T1000 (cell line): ENCODE results near the gene DNAI4.

Experiments
- DNase-seq: peaks from one replicate; lab custom pipeline; 2025; ENCODE audit warnings: mixed read lengths; lab: John Stamatoyannopoulos, UW

Gene DNAI4

DNA sequence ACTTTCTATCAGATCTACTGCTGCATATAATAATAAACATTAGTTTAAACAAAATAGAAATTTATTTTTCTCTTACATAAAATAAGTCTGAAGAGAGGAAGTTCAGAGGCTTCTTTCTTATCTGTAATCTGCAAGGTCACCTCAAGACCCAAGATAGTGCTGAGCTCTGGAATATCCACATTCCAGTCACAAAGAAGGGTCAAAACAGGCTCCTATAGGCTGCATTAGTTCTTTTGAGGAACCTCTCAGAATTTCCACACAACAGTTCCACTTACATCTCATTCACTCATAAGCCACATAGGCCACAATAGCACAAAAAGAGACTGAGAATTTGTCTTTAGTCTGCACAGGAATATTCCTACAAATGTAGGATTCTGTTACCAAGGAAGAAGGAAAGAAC is 157.0 kb downstream of the DNAI4 start:
- no peak for DNase-seq

DNA sequence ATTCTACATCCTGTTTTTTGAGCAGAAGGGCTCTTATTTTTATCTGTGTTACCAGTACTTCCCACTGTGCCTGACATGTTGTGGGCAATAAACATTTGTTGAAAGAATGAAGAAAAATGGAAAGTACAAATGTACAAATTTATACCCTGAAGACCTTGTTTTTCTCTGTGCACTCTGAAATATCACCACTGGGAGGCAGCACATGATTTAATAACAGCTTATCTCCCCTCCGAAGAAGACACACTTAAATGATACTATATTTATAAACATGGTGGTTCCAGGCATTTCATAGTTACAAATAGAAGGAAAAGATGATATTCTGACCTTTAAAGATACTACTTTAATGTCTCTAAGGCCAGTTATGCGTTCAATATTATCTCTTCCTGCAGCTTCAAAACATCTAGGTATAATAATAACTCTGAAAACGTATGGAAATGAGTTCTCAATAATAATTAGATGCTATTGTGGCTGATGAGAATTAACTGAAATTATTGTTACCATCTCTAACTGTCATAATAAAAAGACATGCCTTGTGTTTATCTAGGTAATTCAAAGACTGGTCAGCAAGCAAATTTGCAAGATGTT is 159.6 kb downstream of the DNAI4 start:
- DNase-seq: peak; percentile 18
